ENCODE measurements around the gene ERBB4.

- TF ChIP-seq GATA2 (IDR thresholded peaks at IDR 0.05; ENCODE audit: low read depth, low read length) (no peak), GATA3 (IDR thresholded peaks at IDR 0.05; ENCODE audit: low read depth, low read length) (no peak)
Observed at GRCh38 chr2:212534336-212534735, 4.3 kb downstream of the ERBB4 start.

All from SH-SY5Y (cell line).